HPDE6-E6E7 (cell line): ENCODE results near the gene SNAI1.
"Not testable (repeated sequence)": the region's sequence is repeated elsewhere in the genome, so short reads cannot be mapped to it uniquely, and the experiment has no call there.

Experiments used
- DNase-seq: peaks from one replicate; pipeline ENCODE4 v3.0.0; 2011; ENCODE audit warnings: missing footprints; ENCODE audit errors: extremely low spot score

The SNAI1 gene

DNA sequence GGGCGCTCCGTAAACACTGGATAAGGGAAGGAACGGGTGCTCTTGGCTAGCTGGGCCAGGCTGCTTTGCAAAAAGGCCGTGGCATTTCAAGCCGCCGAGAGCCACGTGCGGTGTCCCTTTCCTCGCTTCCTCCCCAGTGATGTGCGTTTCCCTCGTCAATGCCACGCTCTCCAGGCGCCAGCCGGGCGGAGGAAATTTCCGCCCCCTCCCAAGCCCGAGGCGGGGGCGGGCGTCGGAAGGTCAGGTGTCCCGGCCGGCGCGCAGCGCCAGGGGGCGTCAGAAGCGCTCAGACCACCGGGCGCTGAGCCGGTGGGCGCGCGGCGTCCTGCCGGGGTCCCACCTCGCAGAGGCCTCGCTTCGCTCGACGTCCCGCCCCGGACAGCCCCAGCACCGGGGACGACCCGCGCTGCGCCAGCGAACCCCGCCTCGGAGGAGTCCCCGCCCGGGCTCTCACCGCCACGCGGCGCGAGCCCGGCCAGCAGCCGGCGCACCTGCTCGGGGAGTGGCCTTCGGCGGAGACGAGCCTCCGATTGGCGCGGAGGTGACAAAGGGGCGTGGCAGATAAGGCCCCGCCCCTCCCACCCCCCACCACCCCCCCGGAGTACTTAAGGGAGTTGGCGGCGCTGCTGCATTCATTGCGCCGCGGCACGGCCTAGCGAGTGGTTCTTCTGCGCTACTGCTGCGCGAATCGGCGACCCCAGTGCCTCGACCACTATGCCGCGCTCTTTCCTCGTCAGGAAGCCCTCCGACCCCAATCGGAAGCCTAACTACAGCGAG is at the start of gene SNAI1:
Gene SNAI1 (plus strand): TSS at position 635 of the 777 bp plus-strand sequence. CDS start 80 bp downstream, at position 715.
- DNase-seq = peak; percentile 100

DNA sequence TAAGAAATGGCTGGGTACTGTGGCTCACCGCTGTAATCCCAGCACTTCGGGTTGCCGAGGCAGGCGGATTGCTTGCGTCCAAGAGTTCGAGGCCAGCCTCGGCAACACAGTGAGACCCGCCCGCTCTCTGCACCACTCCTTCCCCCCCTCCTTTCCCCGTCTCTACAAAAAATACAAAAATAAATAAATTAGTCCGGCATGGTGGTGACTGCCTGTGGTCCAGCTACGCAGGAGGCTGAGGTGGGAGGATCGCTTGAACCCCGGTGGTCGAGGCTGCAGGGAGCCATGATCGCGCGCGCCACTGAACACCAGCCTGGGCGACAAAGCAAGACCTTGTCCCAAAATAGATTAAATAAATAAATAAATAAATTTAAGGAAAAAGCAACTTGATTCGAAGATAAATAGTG is 47.0 kb upstream of the SNAI1 start:
- DNase-seq = no peak

DNA sequence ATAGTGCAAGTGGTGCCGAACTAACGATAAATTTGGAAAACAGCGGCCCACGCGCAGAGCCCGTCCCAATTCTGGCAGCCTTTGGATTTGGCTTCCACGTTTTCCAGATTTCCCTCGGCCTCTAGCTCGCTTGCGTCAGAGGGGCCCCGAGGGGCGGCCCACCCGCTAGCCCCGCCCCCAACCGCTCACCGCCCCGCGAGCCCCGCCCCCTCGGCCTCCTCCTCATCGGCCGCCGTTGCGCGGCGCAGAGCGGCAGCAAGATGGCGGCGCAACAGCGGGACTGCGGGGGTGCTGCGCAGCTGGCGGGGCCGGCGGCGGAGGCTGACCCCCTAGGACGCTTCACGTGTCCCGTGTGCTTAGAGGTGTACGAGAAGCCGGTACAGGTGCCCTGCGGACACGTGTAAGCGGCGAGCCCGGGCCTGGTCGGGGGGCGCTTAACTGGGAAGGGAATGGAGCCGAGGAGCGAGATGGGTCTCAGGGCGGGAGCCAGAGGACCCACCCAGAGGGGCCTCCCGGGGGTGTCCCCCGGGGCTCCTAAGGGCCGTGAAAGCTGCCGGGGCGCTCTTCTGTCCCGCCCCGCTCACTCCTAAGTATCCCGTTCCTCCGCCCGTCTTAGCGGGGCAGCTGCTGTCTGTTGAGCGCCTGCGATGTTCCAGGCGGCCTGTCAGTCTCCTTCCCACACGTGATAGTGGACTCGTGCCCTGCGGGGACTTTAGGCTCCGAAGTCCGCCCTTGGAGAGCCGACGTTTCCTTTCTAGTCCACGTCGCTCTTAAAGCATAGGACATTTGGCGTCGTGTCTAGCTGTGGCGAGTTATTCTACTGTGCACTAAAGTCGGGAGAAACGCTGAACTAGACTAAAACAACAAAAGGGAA is 46.4 kb upstream of the SNAI1 start, which contains the start of gene RNF114:
Gene RNF114 (plus strand): TSS at position 245 of the 874 bp plus-strand sequence. CDS start 16 bp downstream, at position 261.
- peak; percentile 100 for DNase-seq

DNA sequence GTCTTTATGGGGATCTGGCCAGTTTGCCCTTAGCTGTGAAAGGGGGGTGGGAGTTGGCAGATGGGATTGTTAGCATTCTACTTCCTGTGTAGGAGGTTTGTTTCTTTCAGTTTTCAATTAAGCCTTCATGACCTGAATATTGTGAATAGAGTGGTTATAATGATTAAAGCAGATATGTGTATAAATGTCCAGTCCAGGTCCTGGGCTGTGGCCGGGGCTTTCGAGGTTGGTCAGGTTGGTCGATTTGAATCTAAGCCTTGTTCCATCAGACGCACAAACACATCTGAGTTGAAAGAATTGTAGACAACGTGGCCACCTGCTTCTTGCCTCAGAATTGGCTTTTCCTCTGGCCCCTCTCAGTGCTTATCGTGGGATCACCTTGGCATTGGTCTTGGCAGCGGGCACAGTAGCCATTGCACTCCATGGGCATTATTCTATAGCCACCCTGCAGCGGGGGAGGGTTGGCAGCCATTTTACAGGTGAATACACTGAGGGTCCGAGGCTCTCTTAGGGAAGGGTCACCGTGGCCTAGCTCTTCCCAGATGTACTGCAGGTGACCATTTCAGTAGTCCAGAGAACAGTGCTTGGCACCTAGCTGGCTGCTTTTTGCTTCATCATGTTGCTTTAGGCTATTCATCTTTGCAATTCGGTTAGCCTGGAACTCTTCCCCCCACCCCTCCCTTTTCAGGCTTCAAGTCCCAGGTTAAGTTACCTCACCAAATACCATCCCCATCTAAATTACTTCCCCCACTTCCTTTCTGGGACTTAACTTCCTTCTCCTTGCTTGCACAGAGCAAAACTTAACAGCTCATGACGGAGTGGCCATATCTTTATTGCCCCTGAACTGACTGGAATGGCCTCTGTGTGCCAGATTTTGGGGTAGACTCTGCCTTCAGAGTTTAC is 45.5 kb upstream of the SNAI1 start:
- DNase-seq = peak; percentile 54

DNA sequence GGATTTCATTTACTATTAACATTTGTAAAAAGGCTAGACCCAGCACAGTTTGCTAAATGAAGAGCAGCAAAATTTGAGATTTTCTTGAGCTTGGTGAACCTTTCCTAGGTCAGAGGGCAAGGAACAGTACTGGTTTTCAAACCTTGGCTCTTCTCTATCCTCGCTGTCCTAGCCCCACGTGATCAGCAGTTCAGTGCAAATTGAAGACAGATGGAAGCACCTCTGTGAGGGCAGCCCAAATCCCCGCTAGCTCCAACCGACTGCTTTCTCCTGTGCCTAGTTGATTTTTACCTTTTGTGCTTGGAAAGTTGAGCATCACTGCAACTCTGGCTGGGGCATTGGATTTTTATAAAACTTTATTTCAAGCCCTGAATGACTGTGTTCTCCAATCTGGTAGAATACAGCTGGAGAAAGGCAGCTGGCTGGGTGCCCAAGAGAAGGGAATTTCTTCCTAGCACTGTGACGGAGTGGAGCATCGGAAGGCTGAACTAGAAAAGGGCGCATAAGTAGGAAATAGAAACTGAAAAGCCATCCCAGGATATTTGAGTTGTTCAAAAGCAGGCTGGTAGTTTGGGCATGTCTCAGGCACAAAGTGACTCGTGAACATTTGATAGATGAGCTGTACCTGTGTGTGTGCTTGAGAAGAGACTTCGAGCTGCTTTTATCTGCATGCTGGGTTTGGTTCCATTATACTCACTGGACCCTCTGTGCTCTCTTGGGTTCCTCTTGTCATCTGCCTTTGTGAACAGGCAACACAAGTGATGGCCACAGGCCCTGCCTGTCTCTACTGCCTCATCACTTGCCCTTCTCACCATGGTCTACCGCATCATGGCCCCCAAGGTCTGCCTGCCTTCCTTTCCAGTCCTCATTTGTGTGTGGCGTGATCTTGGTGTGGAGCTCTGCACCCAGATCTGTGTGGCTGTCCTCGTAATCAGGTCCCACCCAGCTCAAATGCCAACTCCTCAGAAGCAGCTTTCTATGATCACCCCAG is 44.3 kb upstream of the SNAI1 start:
- DNase-seq = no peak

DNA sequence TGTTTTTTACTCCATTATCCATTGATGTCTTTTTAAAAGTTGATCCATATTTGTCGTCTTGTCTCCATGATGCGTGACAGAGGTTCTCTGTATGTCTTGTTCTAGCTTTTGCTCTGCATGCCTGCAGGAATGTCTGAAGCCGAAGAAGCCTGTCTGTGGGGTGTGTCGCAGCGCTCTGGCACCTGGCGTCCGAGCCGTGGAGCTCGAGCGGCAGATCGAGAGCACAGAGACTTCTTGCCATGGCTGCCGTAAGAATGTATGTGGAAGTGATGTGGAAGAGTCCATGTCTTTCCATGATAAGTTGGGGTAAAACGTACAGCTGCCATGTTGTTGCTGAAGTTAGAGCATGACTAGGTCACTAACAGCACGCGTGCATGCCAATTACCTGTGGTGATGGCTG is 41.3 kb upstream of the SNAI1 start:
- DNase-seq = no peak

DNA sequence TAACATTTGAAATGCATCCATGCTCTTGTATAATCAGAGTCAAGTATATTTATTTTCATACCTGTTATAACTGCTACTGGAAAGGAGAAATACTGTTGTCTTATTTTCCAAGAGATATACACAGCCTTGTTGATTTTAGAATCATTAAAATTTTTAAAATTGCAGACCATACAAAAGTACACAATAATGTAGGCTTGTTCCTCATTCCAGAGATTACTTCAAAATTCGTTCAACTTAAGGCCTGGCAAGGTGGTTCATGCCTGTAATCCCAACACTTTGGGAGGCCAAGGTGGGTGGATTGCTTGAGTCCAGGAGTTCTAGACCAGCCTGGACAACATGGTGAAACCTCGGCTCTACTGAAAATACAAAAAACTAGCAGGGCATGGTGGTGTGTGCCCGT is 40.5 kb upstream of the SNAI1 start:
- DNase-seq = no peak

DNA sequence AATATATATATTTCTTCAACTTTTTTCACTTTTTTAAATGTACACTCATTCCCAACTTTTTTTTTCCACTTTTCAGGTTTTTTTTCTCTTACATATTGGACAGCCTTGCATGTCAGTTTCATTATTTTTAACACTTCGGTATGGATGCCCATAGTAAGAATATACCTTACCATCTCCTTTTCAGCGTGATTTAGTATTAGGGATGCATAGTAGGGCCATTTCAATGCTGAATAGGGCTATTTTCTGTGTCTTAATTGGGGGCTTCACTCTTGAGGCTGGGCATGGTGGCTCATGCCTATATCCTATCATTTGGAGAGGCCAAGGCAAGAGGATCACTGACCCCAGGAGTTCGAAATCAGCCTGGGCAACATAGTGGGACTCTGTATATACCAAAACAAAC is 39.8 kb upstream of the SNAI1 start:
- no peak for DNase-seq

DNA sequence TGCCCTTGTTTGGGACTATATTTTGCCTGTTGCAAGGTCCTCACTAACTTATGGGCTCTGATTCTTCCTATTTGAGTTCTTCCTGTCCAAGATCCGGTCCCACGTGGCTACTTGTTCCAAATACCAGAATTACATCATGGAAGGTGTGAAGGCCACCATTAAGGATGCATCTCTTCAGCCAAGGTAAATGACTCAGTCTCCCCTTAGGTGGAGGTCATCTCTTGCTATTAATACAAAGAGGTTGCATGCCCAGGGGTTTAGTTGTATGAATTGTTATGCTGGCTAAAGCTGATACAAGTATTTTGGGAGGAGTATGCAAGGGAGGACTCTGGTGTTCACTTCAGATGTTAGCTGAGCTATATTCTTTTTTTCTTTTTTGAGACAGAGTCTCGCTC is 37.5 kb upstream of the SNAI1 start:
- DNase-seq = no peak

DNA sequence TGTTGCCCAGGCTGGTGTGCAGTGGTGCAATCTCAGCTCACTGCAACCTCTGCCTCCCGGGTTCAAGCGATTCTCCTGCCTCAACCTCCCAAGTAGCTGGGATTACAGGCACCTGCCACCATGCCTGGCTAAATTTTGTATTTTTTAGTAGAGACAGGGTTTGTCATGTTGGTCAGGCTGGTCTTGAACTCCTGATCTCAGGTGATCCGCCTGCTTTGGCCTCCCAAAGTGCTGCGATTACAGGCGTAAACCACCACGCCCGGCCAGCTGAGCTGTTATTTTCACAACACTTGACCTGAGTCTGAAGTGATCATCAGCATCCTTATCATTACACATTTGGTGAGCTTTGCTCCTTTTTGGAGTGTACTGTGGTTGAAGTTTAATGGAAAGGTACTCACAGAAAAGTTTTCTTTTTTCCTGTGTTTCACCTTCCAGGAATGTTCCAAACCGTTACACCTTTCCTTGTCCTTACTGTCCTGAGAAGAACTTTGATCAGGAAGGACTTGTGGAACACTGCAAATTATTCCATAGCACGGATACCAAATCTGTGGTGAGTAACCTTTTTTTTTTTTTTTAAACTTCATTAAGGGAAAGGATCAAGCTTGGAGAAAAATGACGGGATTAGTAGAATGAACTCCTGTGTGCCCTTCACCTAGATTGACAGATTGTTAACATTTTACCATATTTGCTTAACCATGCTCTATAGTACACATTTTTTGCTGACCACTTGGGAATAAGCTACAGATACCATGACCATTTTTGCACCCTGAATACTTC is 36.9 kb upstream of the SNAI1 start:
- DNase-seq = no peak

DNA sequence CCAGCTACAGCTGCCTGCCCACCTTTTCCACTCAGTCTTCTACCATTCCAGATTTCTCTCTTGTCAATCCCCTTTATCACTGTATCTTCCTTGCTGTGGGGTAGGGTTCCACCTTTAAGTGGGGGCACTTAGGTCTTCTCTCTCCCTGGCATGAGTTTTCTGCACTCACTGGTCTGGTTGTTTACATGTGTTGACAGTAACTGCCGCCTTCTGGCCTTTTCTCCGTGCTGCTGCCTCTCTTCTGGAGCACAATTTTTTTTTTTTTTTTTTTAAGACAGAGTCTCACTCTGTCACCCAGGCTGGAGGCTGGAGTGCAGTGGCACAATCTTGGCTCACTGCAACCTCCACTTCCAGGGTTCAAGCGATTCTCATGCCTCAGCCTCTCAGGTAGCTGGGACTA is 34.6 kb upstream of the SNAI1 start:
- DNase-seq = no peak

DNA sequence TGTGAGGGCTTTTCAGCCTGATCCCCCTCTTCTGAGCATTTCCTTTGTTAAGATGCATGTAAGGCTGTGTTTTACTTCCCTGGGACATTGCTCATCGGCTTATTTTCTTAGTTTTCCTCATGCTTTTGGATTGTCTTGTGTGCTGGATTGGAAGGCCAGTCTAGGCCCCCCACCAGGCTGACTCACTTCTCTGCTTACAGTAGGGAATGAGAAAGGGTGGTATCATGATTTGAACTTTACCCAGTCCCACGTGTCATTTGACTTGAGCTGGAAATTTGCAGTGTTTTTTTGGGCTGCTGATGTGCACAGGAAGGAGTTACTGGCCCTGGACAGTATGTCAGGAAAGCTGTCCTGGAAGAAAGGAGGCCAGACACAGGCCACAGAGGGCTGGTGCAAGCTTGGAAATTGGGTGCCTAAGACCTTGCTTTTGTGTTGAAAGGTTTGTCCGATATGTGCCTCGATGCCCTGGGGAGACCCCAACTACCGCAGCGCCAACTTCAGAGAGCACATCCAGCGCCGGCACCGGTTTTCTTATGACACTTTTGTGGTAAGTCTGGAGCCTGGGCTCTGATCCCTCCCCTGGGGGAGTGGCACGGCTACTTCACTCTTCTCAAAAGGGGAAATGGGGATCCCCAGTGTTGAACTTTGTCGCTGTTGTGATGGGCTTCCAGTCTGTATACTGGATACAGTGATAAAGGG is 33.8 kb upstream of the SNAI1 start:
- DNase-seq = no peak

DNA sequence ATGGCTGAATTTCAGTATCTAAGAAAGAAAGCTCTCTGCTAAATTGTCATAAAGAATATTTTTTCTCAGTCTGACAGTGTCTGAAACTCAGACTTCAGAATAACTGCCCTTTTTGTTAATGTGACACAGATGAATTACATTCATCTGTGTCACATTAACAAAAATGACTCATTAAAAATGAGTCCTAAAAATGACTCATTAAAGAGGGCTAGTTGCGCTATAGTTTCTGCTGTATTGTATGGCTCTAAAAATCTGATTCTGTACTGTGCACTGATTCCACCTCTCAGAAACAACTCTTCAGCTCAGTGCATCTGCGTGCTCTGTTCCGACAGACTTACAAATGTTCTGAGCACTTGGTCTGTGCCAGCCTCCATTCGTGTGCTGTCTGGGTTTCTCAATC is 31.6 kb upstream of the SNAI1 start:
- peak; percentile 50 for DNase-seq

DNA sequence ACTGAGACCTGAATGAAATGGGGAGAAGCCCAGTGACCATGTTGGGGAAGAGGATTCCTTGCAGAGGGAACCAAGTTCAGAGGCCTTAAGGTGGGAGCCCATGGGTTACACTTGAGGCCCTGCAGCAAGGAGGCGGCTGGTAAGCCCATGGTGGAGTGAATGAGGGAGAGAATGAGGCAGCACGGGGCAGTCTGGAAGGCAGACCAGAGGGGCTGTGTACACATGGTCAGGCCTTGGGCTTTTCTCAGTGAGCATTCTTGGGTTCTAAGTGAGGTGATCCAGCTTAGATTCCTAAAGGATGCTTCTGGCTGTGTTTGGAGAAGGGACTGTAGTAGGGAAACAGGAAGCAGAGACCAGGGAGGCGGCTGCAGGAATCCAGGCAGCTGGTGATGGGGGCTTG is 27.6 kb upstream of the SNAI1 start:
- no peak for DNase-seq

DNA sequence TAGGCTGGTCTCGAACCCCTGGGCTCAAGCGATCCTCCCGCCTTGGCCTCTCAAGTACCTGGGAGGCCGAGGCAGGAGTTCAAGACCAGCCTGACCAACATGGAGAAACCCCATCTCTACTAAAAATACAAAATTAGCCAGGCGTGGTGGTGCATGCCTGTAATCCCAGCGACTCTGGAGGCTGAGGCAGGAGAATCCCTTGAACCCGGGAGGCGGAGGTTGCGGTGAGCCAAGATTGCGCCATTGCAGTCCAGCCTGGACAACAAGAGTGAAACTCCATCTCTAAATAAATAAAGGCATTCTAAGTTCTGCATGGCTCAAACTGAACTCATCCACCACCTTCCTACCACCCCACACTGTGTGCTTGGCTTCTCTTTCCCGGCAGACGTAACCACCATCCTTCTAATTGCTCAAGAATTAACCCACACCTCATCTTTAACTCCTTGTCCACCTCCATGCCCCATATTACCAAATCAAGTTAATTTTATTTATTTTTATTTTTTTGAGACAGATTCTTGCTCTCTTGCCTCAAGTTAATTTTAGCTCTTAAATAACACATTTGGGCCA is 26.9 kb upstream of the SNAI1 start:
- not testable (repeated sequence) for DNase-seq

DNA sequence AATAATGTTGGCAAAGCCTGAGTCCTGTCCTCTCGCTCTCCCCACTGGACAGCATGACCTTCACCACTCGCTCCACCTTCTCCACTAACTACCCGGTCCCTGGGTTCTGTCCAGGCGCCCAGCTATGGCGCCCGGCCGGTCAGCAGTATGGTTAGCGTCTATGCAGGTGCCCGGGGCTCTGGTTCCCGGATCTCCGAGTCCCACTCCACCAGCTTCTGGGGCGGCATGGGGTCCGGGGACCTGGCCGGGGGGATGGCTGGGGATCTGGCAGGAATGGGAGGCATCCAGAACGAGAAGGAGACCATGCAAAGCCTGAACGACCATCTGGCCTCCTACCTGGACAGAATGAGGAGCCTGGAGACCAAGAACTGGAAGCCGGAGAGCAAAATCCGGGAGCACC is 26.1 kb upstream of the SNAI1 start:
- DNase-seq = no peak

DNA sequence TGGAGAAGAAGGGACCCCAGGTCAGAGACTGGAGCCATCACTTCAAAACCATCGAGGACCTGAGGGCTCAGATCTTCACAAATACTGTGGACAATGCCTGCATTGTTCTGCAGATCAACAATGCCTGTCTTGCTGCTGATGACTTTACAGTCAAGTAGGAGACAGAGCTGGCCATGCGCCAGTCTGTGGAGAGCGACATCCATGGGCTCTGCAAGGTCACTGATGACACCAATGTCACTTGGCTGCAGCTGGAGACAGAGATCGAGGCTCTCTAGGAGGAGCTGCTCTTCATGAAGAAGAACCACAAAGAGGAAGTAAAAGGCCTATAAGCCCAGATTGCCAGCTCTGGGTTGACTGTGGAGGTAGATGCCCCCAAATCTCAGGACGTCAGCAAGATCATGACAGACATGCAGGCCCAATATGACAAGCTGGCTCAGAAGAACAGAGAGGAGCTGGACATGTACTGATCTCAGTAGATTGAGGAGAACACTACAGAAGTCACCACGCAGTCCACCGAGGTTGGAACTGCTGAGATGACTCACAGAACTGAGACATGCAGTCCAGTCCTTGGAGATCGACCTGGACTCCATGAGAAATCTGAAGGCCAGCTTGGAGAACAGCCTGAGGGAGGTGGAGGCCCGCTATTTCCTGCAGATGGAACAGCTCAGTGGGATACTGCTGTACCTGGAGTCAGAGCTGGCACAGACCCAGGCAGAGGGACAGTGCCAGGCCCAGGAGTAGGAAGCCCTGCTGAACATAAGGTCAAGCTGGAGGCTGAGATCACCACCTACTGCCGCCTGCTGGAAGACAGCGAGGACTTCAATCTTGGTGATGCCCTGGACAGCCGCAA is 25.5 kb upstream of the SNAI1 start:
- DNase-seq = not testable (repeated sequence)

DNA sequence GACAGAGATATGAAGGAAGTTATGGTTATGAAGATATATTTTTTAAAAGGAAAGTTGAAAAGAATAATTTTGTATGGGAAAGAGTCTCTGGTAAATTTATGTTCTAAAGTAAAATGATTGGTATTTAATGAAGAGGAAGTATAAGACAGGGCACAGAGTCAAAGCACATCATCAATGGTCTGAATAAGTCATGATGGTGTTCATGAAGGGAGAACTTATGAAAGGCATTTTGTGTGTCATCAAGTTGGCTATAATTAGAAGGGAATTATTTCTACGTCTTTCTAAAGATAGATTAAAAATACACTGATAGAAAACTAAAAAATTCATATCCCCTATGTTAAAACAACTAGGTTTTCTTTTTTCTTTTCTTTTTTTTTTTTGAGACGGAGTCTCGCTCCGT is 21.4 kb upstream of the SNAI1 start:
- DNase-seq = no peak
